Measurements from ENCODE around the gene PLAC8L1.

- TF ChIP-seq SUZ12 (IDR thresholded peaks at IDR 0.05; ENCODE audit: extremely low read depth, insufficient read depth, insufficient read length) (no peak), ZNF274 (IDR thresholded peaks at IDR 0.05; ENCODE audit: low read depth, low read length) (no peak), YY1 (IDR thresholded peaks at IDR 0.05; ENCODE audit: insufficient read depth, insufficient read length) (no peak)
Observed at GRCh38 chr5:146126068-146126467, 20.7 kb upstream of the PLAC8L1 start.
